ENCODE results near the gene CYP1A2. TPM values are rescaled to one million over a fixed set of nuclear protein-coding genes. Genes with fewer than 3 reads are reported as not detected.
"Not testable (repeated sequence)": the region's sequence is repeated elsewhere in the genome, so short reads cannot be mapped to it uniquely, and the experiment has no call there.

CYP1A2 gene
- total RNA-seq, 2 experiments from 2014 or later = not detected

GRCh38 chr15:74783072-74783807, 34.6 kb downstream of the CYP1A2 start:
- H3K9me3 Mint-ChIP-seq (ENCODE audit: low read depth) = no peaks in the 10 kb centered on the region
- DNase-seq = peak; percentile 74
- H3K4me3 Mint-ChIP-seq = peak overlapping the region; percentile 79
- no peak for ATAC-seq
- H3K27ac Mint-ChIP-seq = peak overlapping the region; percentile 98
- no peaks in the 10 kb centered on the region for H3K27me3 Mint-ChIP-seq
- peaks cover 35% of the 10 kb centered on the region for H3K36me3 Mint-ChIP-seq
- CTCF ChIA-PET = interaction anchor here (0.9 to 25.9 kb wide), 15 partner anchors 4 to 380 kb away, joined by 3 to 1355 read pairs (median 4); partner anchors contain the start of genes CSK, FAM219B, MPI and SCAMP5
- H3K4me1 Mint-ChIP-seq = peaks cover 61% of the 10 kb centered on the region

- peak overlapping the region; percentile 79 for H3K4me3 Mint-ChIP-seq
- CTCF ChIA-PET = interaction anchor here (0.9 to 25.9 kb wide), 18 partner anchors 4 to 381 kb away, joined by 3 to 1355 read pairs (median 4); partner anchors contain the start of genes CSK, FAM219B and SCAMP5
- H3K27ac Mint-ChIP-seq = peak overlapping the region; percentile 98
- ATAC-seq (no peak), DNase-seq (no peak)
- H3K9me3 Mint-ChIP-seq (ENCODE audit: low read depth) = no peaks in the 10 kb centered on the region
- peaks cover 60% of the 10 kb centered on the region for H3K4me1 Mint-ChIP-seq
- H3K36me3 Mint-ChIP-seq = peaks cover 39% of the 10 kb centered on the region
- H3K27me3 Mint-ChIP-seq = no peaks in the 10 kb centered on the region
Measured at GRCh38 chr15:74783808-74784175, 35.1 kb downstream of the CYP1A2 start.

- CTCF ChIA-PET = interaction anchor here (1.1 to 25.9 kb wide), 10 partner anchors 5 to 122 kb away, joined by 3 to 1355 read pairs (median 4); partner anchors contain the start of genes CSK and FAM219B
- DNase-seq = no peak
- no peak for ATAC-seq
- Mint-ChIP-seq H3K27ac (peak overlapping the region; percentile 98), H3K36me3 (peaks cover 42% of the 10 kb centered on the region), H3K27me3 (no peaks in the 10 kb centered on the region), H3K9me3 (ENCODE audit: low read depth) (no peaks in the 10 kb centered on the region), H3K4me3 (peak overlapping the region; percentile 79), H3K4me1 (peaks cover 59% of the 10 kb centered on the region)
Measured at GRCh38 chr15:74784426-74785193, 36.0 kb downstream of the CYP1A2 start.

- Mint-ChIP-seq H3K27ac (peak overlapping the region; percentile 98), H3K9me3 (ENCODE audit: low read depth) (no peaks in the 10 kb centered on the region), H3K36me3 (peaks cover 47% of the 10 kb centered on the region), H3K27me3 (no peaks in the 10 kb centered on the region), H3K4me3 (peak overlapping the region; percentile 79), H3K4me1 (peaks cover 58% of the 10 kb centered on the region)
- ATAC-seq = no peak
- DNase-seq = peak; percentile 83
- CTCF ChIA-PET = interaction anchor here (1.2 to 25.9 kb wide), 6 partner anchors 4 to 121 kb away, joined by 3 to 1355 read pairs (median 6); partner anchors contain the start of genes CSK and FAM219B
Measured at GRCh38 chr15:74785194-74786032, 36.8 kb downstream of the CYP1A2 start.

GRCh38 chr15:74786081-74786480, 37.4 kb downstream of the CYP1A2 start:
- ATAC-seq; DNase-seq; H3K9me3 Mint-ChIP-seq (ENCODE audit: low read depth); H3K27me3 Mint-ChIP-seq: not testable (repeated sequence)
- Mint-ChIP-seq H3K36me3 (peaks cover 52% of the 10 kb centered on the region), H3K27ac (peak overlapping the region; percentile 98), H3K4me3 (peak overlapping the region; percentile 79), H3K4me1 (peaks cover 58% of the 10 kb centered on the region)
- CTCF ChIA-PET = interaction anchor here (25.1 to 25.9 kb wide), 2 partner anchors 4 to 6 kb away, joined by 1355 read pairs; partner anchors contain the start of gene CSK

GRCh38 chr15:74786551-74787165, 38.0 kb downstream of the CYP1A2 start:
- Mint-ChIP-seq H3K4me1 (peaks cover 59% of the 10 kb centered on the region), H3K36me3 (peaks cover 57% of the 10 kb centered on the region)
- peak; percentile 69 for DNase-seq

GRCh38 chr15:74787251-74788041, 38.8 kb downstream of the CYP1A2 start:
- H3K4me3 Mint-ChIP-seq = peak overlapping the region; percentile 79
- CTCF ChIA-PET = interaction anchor here (0.8 to 25.9 kb wide), 26 partner anchors 2 to 666 kb away, joined by 3 to 1355 read pairs (median 5); partner anchors contain the start of genes ARID3B, CLK3, CSK and CYP1A1
- H3K9me3 Mint-ChIP-seq (ENCODE audit: low read depth) = no peaks in the 10 kb centered on the region
- H3K36me3 Mint-ChIP-seq = peaks cover 63% of the 10 kb centered on the region
- ATAC-seq = peak; percentile 67
- peak; percentile 99 for DNase-seq
- H3K4me1 Mint-ChIP-seq = peaks cover 67% of the 10 kb centered on the region
- peak overlapping the region; percentile 98 for H3K27ac Mint-ChIP-seq
- H3K27me3 Mint-ChIP-seq = no peaks in the 10 kb centered on the region

More at GRCh38 chr15:74786551-74787165, 38.0 kb downstream of the CYP1A2 start:
- CTCF ChIA-PET = interaction anchor here (0.8 to 25.9 kb wide), 19 partner anchors 3 to 667 kb away, joined by 3 to 1355 read pairs (median 7); partner anchors contain the start of genes ARID3B, CLK3, CSK and FAM219B
- Mint-ChIP-seq H3K27ac (peak overlapping the region; percentile 98), H3K4me3 (peak overlapping the region; percentile 79), H3K9me3 (ENCODE audit: low read depth) (no peaks in the 10 kb centered on the region), H3K27me3 (no peaks in the 10 kb centered on the region)
- no peak for ATAC-seq

- Mint-ChIP-seq H3K27ac (peak overlapping the region; percentile 98), H3K4me3 (peak overlapping the region; percentile 79), H3K36me3 (peaks cover 61% of the 10 kb centered on the region), H3K4me1 (peaks cover 75% of the 10 kb centered on the region), H3K27me3 (no peaks in the 10 kb centered on the region), H3K9me3 (ENCODE audit: low read depth) (no peaks in the 10 kb centered on the region)
- CTCF ChIA-PET = interaction anchor here (0.8 to 25.9 kb wide), 24 partner anchors 2 to 388 kb away, joined by 3 to 1355 read pairs (median 5); partner anchors contain the start of genes ARID3B, CLK3, CSK and CYP1A1
- ATAC-seq = peak; percentile 0
- no peak for DNase-seq
Measured at GRCh38 chr15:74788042-74788682, 39.5 kb downstream of the CYP1A2 start.

- DNase-seq = peak; percentile 93
- Mint-ChIP-seq H3K9me3 (ENCODE audit: low read depth) (no peaks in the 10 kb centered on the region), H3K27ac (peak overlapping the region; percentile 98), H3K4me3 (peak overlapping the region; percentile 79), H3K27me3 (no peaks in the 10 kb centered on the region), H3K4me1 (peaks cover 79% of the 10 kb centered on the region), H3K36me3 (peaks cover 58% of the 10 kb centered on the region)
- CTCF ChIA-PET = interaction anchor here (0.8 to 25.9 kb wide), 16 partner anchors 1 to 389 kb away, joined by 3 to 1355 read pairs (median 7); partner anchors contain the start of genes ARID3B, CSK, FAM219B and RPP25
- peak; percentile 32 for ATAC-seq
Measured at GRCh38 chr15:74788683-74789151, 40.1 kb downstream of the CYP1A2 start.

GRCh38 chr15:74789171-74789631, 40.6 kb downstream of the CYP1A2 start:
- peaks cover 54% of the 10 kb centered on the region for H3K36me3 Mint-ChIP-seq
- H3K27me3 Mint-ChIP-seq = no peaks in the 10 kb centered on the region
- CTCF ChIA-PET = interaction anchor here (2.0 to 25.9 kb wide), 4 partner anchors 1 to 112 kb away, joined by 6 to 1355 read pairs (median 683); partner anchors contain the start of gene CSK
- DNase-seq (peak; percentile 76), ATAC-seq (peak; percentile 2)
- H3K27ac Mint-ChIP-seq = peak overlapping the region; percentile 98
- H3K4me1 Mint-ChIP-seq = peaks cover 80% of the 10 kb centered on the region
- peak overlapping the region; percentile 79 for H3K4me3 Mint-ChIP-seq
- H3K9me3 Mint-ChIP-seq (ENCODE audit: low read depth) = no peaks in the 10 kb centered on the region

- H3K4me1 Mint-ChIP-seq = peaks cover 82% of the 10 kb centered on the region
- ATAC-seq = no peak
- peak overlapping the region; percentile 98 for H3K27ac Mint-ChIP-seq
- no peak for DNase-seq
- peaks cover 50% of the 10 kb centered on the region for H3K36me3 Mint-ChIP-seq
- peak overlapping the region; percentile 79 for H3K4me3 Mint-ChIP-seq
- no peaks in the 10 kb centered on the region for H3K27me3 Mint-ChIP-seq
- CTCF ChIA-PET = interaction anchor here (1.5 to 25.9 kb wide), 4 partner anchors 0 to 117 kb away, joined by 3 to 1355 read pairs (median 680); partner anchors contain the start of genes CSK and FAM219B
- H3K9me3 Mint-ChIP-seq (ENCODE audit: low read depth) = no peaks in the 10 kb centered on the region
Measured at GRCh38 chr15:74789741-74790079, 41.1 kb downstream of the CYP1A2 start.

Measured in activated CD8-positive, alpha-beta memory T cell treated with anti-CD3 and anti-CD28 coated beads, Interleukin-2, amount 10 ng/mL, durations not matched to agents 7 days and 5 days (primary cell).